ENCODE data around the gene BTG4. TPM values are rescaled to one million over a fixed set of nuclear protein-coding genes. Genes with fewer than 3 reads are reported as not detected.

The BTG4 gene
- total and polyA plus RNA-seq, 2 of the 8 experiments (the other 6 are each of a cell fraction or from before 2014, with no cell fraction given), result 0.06 TPM; not detected in 1

DNA sequence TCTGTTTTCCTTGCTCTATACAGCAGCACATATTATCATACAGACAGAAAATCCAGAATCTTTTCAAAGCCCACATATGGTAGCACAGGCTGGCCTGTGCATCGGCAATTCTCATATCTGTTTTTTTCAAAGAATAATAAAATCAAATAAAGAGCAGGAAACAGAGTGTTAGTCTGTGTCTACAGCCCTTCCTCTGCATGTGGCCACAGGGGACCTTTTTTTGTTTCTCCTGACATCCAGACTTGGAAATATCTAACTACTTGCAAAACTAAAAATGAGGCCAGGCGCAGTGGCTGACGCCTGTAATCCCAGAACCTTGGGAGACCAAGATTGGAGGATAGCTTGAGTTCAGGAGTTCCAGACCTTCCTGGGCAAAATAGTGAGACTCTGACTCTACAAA lies 48.6 kb upstream of the BTG4 start:
- TF ChIP-seq POU5F1 (IDR thresholded peaks at IDR 0.05; ENCODE audit: low read depth, low read length) (no peak), CHD2 (IDR thresholded peaks at IDR 0.05; ENCODE audit: low read length) (no peak), RBBP5 (IDR thresholded peaks at IDR 0.05; ENCODE audit: borderline replicate concordance, low read depth, low read length) (no peak), NANOG (IDR thresholded peaks at IDR 0.05; ENCODE audit: insufficient read depth, low read depth, low read length, poor library complexity, severe bottlenecking) (no peak), E2F6 (IDR thresholded peaks at IDR 0.05) (no peak)
- TF ChIP-seq, protein P1, sequence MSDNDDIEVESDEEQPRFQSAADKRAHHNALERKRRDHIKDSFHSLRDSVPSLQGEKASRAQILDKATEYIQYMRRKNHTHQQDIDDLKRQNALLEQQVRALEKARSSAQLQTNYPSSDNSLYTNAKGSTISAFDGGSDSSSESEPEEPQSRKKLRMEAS (IDR thresholded peaks at IDR 0.05), result no peak
- FAIRE-seq (no peak), DNase-seq (ENCODE audit: low read depth in 1 of 2, low spot score in 2 of 2) (no peak)
- Histone ChIP-seq H3K23ac (ENCODE audit: insufficient read length) (no peak overlapping the region), H3K9me3 (ENCODE audit: insufficient read depth in 2 of 2, low read depth in 1 of 2, low read length in 1 of 2) (peaks cover 5 to 6% of the 10 kb centered on the region in 2 experiments; a peak in 3 of 4 replicates), H3K4me1 (replicated peaks in 1 of 4; ENCODE audit: control insufficient read depth in 3 of 4, insufficient read depth in 4 of 4, low read length in 3 of 4) (peaks cover 0 to 6% (median 4%) of the 10 kb centered on the region in 4 experiments; a peak in 4 of 7 replicates), H3K79me1 (ENCODE audit: low read depth, low read length) (no peaks in the 10 kb centered on the region), H3K56ac (replicated peaks; ENCODE audit: insufficient read length, low read depth, low read length) (no peak overlapping the region), H3K79me2 (ENCODE audit: control insufficient read depth in 1 of 2, insufficient read depth in 2 of 2, low read length in 2 of 2) (no peaks in the 10 kb centered on the region), H3K27ac (ENCODE audit: low read depth, low read length) (no peak overlapping the region), H2BK120ac (replicated peaks; ENCODE audit: low read depth, low read length) (no peak overlapping the region), H3K14ac (ENCODE audit: insufficient read length) (no peak overlapping the region), H3K4ac (replicated peaks; ENCODE audit: insufficient read length, low read depth, low read length) (no peak overlapping the region), H4K91ac (replicated peaks; ENCODE audit: insufficient read length, low read length) (no peak overlapping the region), H2BK12ac (ENCODE audit: low read depth, low read length) (no peak overlapping the region), H2AFZ (ENCODE audit: low read length) (no peak overlapping the region), H3K4me3 (ENCODE audit: extremely low read depth in 1 of 4, insufficient read depth in 2 of 4, low read depth in 3 of 4, low read length in 4 of 4) (no peak overlapping the region), H3K27me3 (replicated peaks in 1 of 4; ENCODE audit: control insufficient read depth in 3 of 4, extremely low read depth in 1 of 4, insufficient read depth in 3 of 4, low read length in 3 of 4) (no peaks in the 10 kb centered on the region), H4K8ac (ENCODE audit: extremely low read depth, insufficient read depth, low read length) (no peak overlapping the region), H3K9ac (replicated peaks in 1 of 4; ENCODE audit: extremely low read depth in 1 of 4, low read depth in 3 of 4, low read length in 3 of 4) (no peak overlapping the region), H3K23me2 (ENCODE audit: low read depth, low read length) (no peaks in the 10 kb centered on the region), H2BK20ac (ENCODE audit: low read length) (no peak overlapping the region), H4K20me1 (replicated peaks in 1 of 2; ENCODE audit: control insufficient read depth in 1 of 2, insufficient read depth in 2 of 2, low read length in 2 of 2) (no peaks in the 10 kb centered on the region), H3K4me2 (ENCODE audit: insufficient read depth in 1 of 2, low read depth in 2 of 2, low read length in 2 of 2) (no peak overlapping the region), H2BK5ac (ENCODE audit: low read depth, low read length) (no peak overlapping the region), H3K36me3 (ENCODE audit: control insufficient read depth in 2 of 4, insufficient read depth in 4 of 4, low read length in 3 of 4) (peaks cover 0 to 9% (median 4%) of the 10 kb centered on the region in 4 experiments; a peak in 3 of 8 replicates), H2BK15ac (ENCODE audit: low read length) (no peak overlapping the region), H4K5ac (ENCODE audit: insufficient read length, low read depth, low read length) (no peak overlapping the region), H3K18ac (ENCODE audit: extremely low read depth, low read length) (no peak overlapping the region), H2AK5ac (ENCODE audit: low read depth, low read length) (no peak overlapping the region)
- WGBS, 2 experiments (ENCODE audit: extremely low coverage in 1 of 2, insufficient coverage in 1 of 2, insufficient read length in 1 of 2, insufficient replicate concordance in 2 of 2, low coverage in 1 of 2, low lambda C conversion rate in 2 of 2, missing lambda C conversion rate in 1 of 2), result 90% methylated on average over 3 of the region's 3 CpGs; no CpG with 5 or more reads in 1 of the 2 experiments
- POLR2A ChIA-PET (ENCODE audit: partially characterized antibody), result interaction anchor here (0.7 to 1.5 kb wide), 2 partner anchors 207 to 1359 kb away, joined by 3 read pairs; no protein-coding TSS in a partner anchor
- CTCF ChIA-PET (ENCODE audit: partially characterized antibody), result interaction anchor here (0.7 to 3.7 kb wide), 7 partner anchors 11 to 217 kb away, joined by 3 to 15 read pairs (median 3); no protein-coding TSS in a partner anchor

Data from H1 (cell line).